Skeletal muscle satellite cell (primary cell): ENCODE measurements around the gene MICAL3.

Experiments
- H3K27me3 ChIP-seq: 2 replicates; pipeline ENCODE4 v1.7.0; 2013; ENCODE audit warnings: low read length; ENCODE audit not compliant: control insufficient read depth, insufficient read depth
- H3K36me3 ChIP-seq: 2 replicates; pipeline ENCODE4 v1.7.0; 2013; ENCODE audit warnings: mild to moderate bottlenecking, control low read depth, low read length; ENCODE audit not compliant: insufficient read depth
- H3K4me1 ChIP-seq: 2 replicates; pipeline ENCODE4 v1.7.0; 2013; ENCODE audit warnings: low read length; ENCODE audit not compliant: control insufficient read depth, insufficient read depth
- H3K4me2 ChIP-seq: 2 replicates; pipeline ENCODE4 v1.7.0; 2013; ENCODE audit warnings: mild to moderate bottlenecking, low read length
- H3K4me3 ChIP-seq: 2 replicates; pipeline ENCODE4 v1.7.0; 2013; ENCODE audit warnings: low read length
- H3K9ac ChIP-seq: 2 replicates; pipeline ENCODE4 v1.7.0; 2013; ENCODE audit warnings: mild to moderate bottlenecking, low read depth, low read length, moderate library complexity
- H3K9me3 ChIP-seq: replicated peaks from 2 replicates; pipeline ENCODE4 v1.7.0; 2013; ENCODE audit warnings: mild to moderate bottlenecking, control low read depth, low read length

MICAL3 gene

GRCh38 chr22:17808693-17809403 lies 215.5 kb downstream of the MICAL3 start:
- no peak overlapping the region for H3K4me3 ChIP-seq
- no peaks in the 10 kb centered on the region for H3K4me1 ChIP-seq
- H3K36me3 ChIP-seq: peaks cover 22% of the 10 kb centered on the region
- no peaks in the 10 kb centered on the region for H3K9me3 ChIP-seq
- H3K4me2 ChIP-seq: no peak overlapping the region
- H3K27me3 ChIP-seq: no peaks in the 10 kb centered on the region
- H3K9ac ChIP-seq: no peak overlapping the region

DNA sequence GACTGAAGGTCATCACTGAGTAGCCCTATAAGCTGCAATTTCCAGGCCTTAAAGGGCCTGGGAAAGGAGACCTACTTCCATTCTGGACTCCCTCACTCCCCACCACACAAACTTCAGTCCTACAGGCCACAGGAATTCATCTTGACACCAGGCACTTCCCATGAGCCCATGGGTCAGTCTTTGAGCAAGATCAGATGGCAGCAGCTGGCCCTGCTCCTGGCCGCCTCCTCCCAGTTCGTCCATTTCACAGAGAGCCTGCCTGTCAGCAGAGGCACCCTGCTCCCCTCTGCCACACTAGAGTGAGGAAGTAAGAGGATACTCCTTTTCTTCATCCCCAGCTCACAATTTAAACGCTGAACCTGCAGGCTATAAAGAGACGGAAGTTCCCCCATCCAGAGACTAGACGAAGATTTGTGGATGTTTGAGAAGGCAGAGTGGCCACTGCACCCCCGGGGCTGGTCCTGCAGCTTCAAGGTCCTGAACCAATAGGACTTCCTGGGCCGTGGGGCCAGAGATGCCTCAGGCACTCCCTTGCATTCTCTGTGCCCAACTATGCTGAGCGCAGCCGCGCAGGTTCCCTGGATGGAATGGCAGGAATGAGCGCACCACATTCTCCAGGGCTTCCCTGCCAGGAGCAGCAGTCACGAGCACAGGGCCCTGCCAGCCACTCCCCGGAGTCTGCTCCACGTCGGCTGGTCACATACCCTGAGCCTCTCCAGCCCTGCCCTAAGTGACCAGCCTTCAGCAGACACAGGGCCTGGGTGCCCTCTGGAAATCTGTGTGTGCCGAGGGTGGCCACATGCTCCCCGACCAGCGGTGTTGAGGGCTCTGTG lies 216.6 kb downstream of the MICAL3 start:
- H3K9ac ChIP-seq: no peak overlapping the region
- H3K36me3 ChIP-seq: peaks cover 27% of the 10 kb centered on the region
- no peaks in the 10 kb centered on the region for H3K4me1 ChIP-seq
- no peaks in the 10 kb centered on the region for H3K27me3 ChIP-seq
- H3K4me3 ChIP-seq: no peak overlapping the region
- no peaks in the 10 kb centered on the region for H3K9me3 ChIP-seq
- no peak overlapping the region for H3K4me2 ChIP-seq

- peaks cover 27% of the 10 kb centered on the region for H3K36me3 ChIP-seq
- H3K9ac ChIP-seq: no peak overlapping the region
- H3K4me1 ChIP-seq: no peaks in the 10 kb centered on the region
- H3K4me3 ChIP-seq: no peak overlapping the region
- H3K27me3 ChIP-seq: no peaks in the 10 kb centered on the region
- no peaks in the 10 kb centered on the region for H3K9me3 ChIP-seq
- H3K4me2 ChIP-seq: no peak overlapping the region
Measured at GRCh38 chr22:17807086-17807485, 217.3 kb downstream of the MICAL3 start.

DNA sequence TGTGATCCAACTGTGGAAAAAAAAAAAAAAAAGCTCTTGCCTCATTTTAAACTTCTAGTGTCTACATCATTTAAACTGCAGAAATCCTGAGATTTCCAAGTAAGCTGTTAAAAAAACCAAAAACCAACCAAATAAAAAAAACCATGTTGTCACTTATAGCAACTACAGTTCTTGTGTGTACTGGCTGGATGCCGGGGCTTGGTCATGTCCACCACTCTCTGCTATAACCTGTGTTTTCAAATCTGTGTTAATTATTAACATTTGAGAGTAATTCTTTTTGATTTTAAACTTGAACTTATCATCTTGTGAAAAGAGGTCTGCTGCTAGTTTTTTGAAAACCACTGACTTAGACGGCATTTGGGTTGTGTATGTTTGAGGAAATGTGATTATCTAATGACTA lies 217.9 kb downstream of the MICAL3 start:
- Histone ChIP-seq H3K36me3 (peaks cover 27% of the 10 kb centered on the region), H3K9ac (no peak overlapping the region), H3K4me1 (no peaks in the 10 kb centered on the region), H3K9me3 (no peaks in the 10 kb centered on the region), H3K4me2 (no peak overlapping the region), H3K27me3 (no peaks in the 10 kb centered on the region), H3K4me3 (no peak overlapping the region)

DNA sequence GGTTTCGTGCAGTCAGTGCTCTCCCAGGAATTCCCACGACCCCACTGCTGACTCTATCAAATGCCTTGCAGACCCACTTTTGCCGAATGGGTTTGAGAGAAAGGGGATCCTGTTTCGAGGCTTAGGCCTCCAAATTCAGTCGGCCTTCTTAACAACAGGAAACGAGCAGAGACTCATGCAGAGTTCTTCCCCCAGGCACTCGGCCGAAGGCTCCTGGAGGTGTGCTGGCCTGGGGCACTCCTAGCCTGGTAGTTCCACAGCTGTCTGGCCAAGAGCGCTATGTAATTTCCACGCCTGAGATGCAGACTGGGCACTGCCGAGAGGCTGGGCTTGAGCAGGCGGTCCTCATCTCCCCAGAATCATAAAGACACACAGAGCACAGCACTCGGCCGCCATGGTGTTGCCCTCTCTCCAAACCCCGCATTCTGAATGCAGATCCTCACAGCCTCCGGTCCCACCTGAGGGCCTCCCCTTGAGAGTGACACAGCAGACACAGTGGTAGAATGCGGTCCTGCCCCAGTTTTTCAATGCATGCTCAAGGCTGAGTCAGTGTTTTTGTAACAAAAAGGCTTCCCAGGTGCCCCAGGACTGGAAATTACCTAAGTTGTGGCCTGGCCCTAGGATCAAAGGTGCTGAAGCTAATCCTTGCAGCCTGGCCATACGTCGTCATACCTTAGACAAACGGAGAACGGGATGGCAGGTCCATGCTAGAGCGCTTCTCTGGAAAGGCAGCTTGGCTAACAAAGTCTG lies 219.9 kb downstream of the MICAL3 start:
- no peak overlapping the region for H3K4me2 ChIP-seq
- no peak overlapping the region for H3K9ac ChIP-seq
- H3K4me1 ChIP-seq: no peaks in the 10 kb centered on the region
- H3K4me3 ChIP-seq: no peak overlapping the region
- no peaks in the 10 kb centered on the region for H3K27me3 ChIP-seq
- H3K9me3 ChIP-seq: no peaks in the 10 kb centered on the region
- peaks cover 25% of the 10 kb centered on the region for H3K36me3 ChIP-seq

DNA sequence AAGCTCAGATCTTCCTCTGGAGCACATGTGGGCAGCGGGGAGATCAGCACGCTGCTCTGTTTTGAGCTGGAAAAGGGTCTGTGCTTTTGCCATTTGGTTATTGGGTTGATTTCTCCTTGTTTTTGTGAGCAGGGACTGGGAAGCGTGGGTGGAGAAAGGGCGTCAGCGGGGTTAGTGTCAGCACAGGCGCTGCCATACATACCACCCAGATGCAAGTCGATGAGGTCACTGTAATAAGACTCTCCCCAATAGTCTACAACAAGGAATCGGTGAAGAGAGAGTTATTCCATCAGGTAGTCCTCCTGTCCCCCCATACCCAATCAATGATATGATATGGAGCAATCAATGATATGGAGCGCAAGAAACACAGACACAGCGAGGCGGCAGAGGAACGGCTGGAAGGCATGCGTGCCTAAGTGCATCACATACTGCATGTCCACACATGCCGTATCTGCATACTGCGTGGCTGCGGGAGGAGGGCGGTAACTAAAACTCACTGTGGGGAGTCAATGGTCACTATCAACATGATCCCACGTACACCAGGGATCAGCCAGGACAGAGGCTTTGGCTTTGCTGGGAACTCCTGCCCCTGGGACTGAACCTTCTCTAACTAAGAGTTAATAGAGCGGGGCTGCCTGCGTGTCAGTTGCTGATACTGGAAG lies 220.6 kb downstream of the MICAL3 start:
- Histone ChIP-seq H3K36me3 (peaks cover 20% of the 10 kb centered on the region), H3K4me2 (no peak overlapping the region)

DNA sequence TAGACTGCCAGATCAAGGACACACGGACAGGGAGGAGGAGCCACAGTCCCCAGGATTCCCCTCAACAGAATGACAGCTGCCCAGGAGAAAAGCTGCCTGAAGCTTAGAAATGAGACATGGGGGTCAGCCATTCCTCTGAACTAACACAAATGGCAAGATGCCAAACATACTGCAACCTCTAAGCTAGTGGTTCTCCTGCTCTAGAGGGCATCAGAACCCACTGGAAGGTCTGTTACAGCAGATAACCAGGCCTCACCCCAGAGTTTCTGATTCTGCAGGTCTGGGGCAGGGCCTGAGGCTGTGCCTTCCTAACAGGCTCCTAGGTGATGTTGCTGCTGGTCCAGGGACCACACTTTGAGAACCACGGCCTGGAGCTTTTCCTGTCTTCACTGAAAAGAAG lies 221.5 kb downstream of the MICAL3 start:
- no peaks in the 10 kb centered on the region for H3K9me3 ChIP-seq
- no peak overlapping the region for H3K9ac ChIP-seq
- H3K4me1 ChIP-seq: no peaks in the 10 kb centered on the region
- H3K4me2 ChIP-seq: no peak overlapping the region
- H3K27me3 ChIP-seq: no peaks in the 10 kb centered on the region
- no peak overlapping the region for H3K4me3 ChIP-seq
- peaks cover 16% of the 10 kb centered on the region for H3K36me3 ChIP-seq

More for the DNA sequence above, 220.6 kb downstream of the MICAL3 start:
- Histone ChIP-seq H3K4me3 (no peak overlapping the region), H3K4me1 (no peaks in the 10 kb centered on the region), H3K9ac (no peak overlapping the region), H3K27me3 (no peaks in the 10 kb centered on the region), H3K9me3 (no peaks in the 10 kb centered on the region)

DNA sequence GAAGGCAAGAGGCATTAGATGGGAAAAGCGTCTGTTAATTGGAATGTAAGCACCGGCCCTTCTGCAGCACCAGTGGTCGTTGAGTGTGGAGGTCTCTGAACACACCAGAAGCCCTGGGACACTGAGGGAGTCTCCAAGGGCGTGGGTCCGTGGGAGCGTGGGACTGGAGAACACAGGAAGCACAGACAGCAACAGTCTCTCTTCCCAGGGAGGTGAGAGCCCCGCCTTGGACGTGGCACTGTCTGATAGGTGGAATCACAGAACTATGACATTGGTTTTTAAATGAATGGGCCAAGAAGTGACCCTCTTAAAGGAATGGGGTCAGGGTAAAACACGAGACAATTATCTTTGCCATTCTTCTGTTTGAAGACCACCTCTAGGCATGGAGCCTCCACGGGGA lies 221.9 kb downstream of the MICAL3 start:
- Histone ChIP-seq H3K4me1 (no peaks in the 10 kb centered on the region), H3K4me2 (no peak overlapping the region), H3K9me3 (no peaks in the 10 kb centered on the region), H3K4me3 (no peak overlapping the region), H3K36me3 (peaks cover 16% of the 10 kb centered on the region), H3K27me3 (no peaks in the 10 kb centered on the region), H3K9ac (no peak overlapping the region)

- H3K9me3 ChIP-seq: no peaks in the 10 kb centered on the region
- H3K4me2 ChIP-seq: no peak overlapping the region
- no peak overlapping the region for H3K4me3 ChIP-seq
- H3K27me3 ChIP-seq: no peaks in the 10 kb centered on the region
- H3K9ac ChIP-seq: no peak overlapping the region
- no peaks in the 10 kb centered on the region for H3K4me1 ChIP-seq
- H3K36me3 ChIP-seq: peaks cover under 1% of the 10 kb centered on the region
Measured at GRCh38 chr22:17797721-17798559, 226.4 kb downstream of the MICAL3 start.

- Histone ChIP-seq H3K27me3 (no peaks in the 10 kb centered on the region), H3K4me3 (no peak overlapping the region), H3K9ac (no peak overlapping the region), H3K4me1 (no peaks in the 10 kb centered on the region), H3K9me3 (no peaks in the 10 kb centered on the region), H3K4me2 (no peak overlapping the region), H3K36me3 (no peaks in the 10 kb centered on the region)
Measured at GRCh38 chr22:17796695-17797094, 227.7 kb downstream of the MICAL3 start.
